ENCODE measurements around the gene PIK3C2A.

The PIK3C2A gene

DNA sequence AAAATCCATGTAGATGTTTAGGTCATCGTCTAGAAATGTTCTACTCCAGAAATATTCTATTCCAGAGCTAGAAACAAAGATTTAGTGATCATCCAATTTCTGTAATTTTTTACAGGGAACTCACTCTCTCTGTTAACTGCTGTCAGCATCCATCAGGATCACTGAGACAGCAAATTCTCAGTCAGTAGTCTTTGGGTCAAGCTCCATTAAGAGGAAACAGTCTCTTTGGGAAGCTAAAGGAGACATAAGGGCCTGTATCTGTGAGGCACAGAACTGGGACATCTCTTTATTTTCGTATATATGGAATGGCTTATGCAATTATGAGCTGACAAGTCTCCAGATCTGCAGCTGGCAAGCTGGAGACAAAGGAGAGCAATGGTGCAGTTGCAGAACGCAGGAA is 48.3 kb downstream of the PIK3C2A start:
- no peak for DNase-seq

Measured in cortex of kidney (tissue), 1 donor.